ENCODE measurements around the gene AKT2.

AKT2 gene

DNA sequence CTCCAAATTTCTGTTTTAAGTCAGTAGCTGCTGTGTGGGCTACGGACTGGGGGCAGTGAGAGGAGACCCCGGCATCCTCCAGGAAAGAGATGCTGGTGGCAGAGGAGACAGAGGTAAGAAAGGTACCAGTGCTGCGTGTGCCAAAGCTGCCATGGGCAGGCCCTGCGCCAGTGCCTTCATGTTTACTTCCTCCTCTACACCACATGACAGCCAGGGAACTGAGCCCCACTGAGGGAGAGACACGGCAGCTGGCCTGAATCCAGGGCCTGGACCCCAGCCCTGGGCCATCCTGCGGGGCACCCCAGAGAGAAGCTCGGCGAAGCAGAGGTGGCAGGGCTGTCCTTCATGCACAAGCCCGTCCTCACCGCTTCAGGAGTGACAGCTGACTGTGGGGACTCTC lies 35.9 kb downstream of the AKT2 start:
- no peak for DNase-seq

DNA sequence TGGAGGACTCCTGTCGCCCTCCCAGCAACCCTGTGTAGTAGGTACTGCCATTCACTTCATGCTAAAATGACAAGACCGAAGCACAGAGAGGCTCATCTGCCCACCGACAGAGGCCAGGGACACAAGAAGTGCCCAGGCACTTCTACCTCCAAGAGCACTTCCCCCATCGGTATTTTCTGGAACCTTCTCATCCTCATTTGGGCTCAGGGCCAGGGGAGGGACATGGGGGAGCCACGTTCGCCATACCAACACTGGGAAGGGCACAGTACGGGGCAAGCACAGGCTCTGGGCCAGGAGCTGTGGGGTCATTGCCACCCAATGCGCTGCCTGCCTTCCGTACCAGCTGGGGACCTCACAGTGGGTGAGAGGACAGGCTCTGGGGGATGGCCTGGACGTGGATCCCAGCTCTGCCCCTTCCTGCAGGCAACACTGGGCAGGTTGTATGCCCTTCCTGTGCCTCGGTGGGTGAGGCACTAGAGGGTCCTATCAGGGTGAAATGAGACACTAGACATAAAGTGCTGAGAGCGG lies 37.3 kb downstream of the AKT2 start:
- DNase-seq = no peak

DNA sequence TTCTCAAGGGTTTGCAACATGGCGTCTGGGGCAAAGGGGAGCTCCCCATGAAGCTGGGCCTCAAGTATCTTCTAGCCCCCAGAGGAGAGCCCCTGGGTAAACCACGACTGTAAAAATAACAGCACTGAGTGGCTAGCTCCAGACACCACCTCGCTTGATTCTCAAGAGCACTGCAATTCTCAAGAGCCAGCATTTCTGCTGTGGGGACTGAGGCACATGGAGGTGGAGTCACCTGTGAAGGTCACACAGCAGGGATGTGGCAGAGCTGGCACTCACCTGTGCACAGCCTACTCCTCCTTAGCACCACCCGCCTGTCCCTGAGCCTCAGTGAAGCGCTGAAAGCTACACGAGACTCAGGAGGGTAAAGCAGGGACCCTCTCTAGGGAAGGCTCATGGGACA lies 38.0 kb downstream of the AKT2 start:
- DNase-seq = no peak

DNA sequence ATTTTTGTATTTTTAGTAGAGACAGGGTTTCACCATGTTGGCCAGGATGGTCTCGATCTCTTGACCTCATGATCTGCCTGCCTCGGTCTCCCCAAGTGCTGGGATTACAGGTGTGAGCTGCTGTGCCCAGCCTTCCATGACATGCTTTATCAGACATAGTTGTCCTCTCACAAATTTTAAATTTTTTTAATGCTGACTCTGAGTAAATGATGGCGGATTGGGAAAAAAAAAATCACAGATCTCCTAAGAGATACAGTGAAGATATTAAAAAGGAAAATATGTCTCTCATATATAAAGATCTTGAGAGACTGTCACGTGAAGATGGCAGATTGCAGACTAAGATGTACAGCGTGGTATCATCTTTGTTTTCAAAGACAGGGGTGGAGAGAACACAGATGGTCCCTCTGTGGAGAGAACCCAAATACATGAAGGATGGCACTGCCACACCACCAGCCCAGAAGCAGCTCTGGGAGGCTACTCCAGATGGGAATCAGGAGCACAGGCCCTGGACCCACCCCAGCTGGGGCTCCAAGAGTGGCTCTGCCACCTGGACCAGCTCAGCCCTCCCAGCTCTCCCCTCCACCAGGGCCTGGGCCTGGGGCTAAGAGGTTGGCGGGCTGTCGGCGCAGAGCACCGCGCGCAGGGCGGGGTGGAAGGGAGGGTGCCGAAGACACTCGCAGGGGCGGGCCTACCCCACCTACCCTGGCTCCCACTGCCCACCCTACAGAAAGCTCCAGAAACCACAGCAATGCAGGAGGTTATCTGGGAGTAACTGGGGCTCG lies 38.7 kb downstream of the AKT2 start:
- no peak for DNase-seq

DNA sequence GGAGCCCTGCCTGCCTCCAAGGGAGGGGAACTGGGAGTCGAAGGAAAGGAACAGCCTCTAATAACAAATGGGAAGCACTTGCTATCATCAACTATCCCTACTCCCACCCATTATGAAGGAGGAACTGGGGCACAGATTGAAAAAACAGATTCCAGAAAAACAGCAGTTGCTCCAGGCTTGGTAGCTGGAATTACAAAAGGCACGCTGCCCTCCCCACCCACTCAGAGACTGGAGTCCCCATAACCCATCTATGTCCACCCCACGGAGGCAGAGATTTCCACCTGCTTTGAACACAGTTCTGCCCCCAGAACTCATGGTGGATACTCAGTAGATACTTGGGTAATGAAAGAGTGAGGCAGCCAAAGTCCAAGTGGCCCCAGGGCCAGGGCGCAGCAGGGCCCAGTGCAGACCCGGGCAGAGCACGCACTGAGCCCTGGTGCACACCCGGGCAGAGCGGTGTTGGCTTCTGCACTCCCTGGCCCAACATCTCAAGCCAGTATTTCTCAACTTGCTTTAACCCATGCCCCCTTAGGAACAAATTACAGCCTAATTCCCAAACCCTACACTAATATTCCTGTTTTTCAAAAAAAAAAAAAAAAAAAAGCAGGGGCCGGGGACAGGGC lies 39.5 kb downstream of the AKT2 start:
- DNase-seq = no peak

DNA sequence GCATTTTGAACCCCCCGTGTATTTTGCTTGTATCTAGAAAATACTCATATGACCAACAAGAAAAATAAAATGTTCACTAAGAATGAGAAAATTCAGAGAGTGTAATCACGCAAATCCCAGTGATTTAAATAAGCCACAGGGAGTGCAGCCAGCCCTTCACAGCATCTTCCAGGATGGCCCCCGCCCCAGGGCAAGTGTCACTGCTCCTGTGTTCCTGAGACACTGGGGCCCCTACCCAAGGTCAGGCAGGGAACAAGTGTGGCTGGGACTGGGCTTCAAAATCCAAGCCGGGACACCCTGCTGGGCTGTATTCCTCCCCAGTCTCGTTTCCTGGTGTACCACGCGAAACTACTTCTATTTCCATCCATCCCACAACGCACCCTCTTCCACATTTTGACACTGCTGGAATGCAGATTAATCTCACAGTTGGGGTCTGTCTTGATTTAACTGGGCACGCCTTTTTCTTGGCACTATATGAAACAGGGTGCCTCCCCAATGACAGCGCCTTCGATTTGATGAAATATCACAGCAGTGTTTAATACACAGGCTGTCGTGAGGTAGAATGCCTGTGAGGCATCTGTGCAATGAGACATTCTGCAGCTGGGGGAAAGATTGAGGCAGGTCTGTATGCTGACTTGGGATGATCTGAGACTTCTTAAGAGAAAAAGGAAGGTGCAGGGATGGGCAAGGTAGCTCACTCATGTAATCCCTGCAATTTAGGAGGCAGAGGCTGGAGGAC lies 40.4 kb downstream of the AKT2 start:
- no peak for DNase-seq

DNA sequence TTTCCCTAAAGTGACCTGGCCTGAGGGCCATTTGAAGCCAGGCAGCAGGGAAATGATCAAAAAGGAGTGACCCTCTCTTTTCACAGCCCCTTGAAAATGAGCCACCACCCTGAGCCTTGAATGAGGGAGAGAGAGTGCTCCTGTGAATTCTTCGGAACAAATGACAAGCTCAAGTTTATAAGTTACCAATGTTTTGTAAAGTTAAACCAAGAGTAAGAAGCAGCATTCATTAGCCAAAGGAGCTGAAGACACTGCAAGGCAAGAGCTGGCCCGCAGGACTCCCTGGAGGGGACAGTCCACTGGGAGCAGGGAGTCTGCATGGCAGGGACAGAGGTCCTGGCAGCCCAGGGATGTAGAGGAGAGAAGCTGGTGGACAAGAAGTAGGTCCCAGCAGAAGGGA lies 42.0 kb downstream of the AKT2 start:
- no peak for DNase-seq

DNA sequence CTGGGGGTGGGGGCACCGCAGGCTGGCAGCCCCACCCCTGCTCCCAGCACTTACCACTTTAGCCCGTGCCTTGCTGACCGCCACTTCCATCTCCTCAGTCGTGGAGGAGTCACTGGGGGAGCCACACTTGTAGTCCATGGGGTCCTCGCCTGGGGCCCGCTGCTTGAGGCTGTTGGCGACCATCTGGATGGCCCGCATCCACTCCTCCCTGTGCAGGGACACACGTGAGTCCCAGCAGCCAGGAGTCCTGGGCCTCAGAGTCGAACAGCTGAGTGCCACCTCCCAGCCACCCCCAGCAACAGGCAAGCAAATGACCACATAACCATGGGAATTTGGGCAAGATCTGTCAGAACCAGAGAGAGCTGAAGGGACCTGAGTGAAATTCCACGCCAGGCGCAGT lies 42.7 kb downstream of the AKT2 start:
- DNase-seq = no peak

DNA sequence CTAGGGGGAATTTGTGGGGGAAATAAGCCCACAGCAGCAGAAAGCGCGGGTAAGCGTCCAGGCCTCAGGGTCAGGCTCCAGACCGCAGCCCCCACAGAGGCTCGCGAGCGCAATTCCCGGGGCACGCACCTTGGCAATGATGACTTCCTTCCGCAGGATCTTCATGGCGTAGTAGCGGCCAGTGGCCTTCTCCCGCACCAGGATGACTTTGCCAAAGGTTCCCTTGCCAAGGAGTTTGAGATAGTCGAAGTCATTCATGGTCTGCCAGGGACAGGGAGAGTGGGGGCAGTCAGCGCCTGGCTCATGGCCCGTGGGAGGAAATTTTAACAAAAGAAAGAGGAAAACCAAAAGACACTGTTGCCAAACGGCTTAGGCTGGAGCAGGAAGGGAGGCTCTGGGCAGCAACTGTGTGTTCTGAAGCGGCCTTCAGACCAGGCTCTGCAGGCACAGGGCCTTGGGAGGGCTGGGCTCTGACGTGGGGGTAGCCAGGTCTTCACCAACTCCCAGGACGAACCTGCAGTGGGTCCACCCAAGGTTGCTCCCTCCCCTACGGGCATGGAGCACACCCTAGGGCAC lies 43.2 kb downstream of the AKT2 start:
- DNase-seq = no peak

DNA sequence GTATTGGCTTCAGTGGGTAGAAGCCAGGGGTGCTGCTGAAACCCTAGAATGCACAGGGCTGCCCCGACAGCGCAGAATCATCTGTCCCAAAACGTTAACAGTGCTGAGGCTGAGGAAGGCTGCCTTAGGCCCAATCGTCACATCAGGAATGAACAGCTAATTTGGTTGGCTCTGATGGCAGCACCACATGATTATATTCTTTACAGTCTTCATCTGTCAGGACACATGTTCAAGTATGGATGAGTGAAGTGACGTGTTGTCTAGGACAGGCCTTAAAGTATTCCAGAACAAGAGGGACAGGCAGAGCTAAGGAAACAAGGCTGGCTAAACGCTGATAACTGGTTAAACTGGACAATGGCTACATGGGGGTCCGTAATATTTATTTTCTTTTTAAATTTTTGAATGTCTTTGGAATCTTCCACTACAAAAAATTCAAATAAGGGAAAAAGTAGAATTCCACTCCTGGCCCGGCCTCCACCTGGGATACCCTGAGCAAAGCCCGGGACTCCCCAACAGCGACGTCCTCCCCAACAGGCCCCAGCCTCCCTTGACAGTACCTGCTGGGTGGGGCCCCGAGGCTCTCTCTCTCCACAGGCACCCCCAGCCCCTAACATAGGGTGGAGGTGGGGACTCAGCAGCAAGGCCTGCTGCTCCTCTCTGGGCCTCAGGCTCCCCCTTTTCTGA lies 43.9 kb downstream of the AKT2 start:
- DNase-seq = no peak

DNA sequence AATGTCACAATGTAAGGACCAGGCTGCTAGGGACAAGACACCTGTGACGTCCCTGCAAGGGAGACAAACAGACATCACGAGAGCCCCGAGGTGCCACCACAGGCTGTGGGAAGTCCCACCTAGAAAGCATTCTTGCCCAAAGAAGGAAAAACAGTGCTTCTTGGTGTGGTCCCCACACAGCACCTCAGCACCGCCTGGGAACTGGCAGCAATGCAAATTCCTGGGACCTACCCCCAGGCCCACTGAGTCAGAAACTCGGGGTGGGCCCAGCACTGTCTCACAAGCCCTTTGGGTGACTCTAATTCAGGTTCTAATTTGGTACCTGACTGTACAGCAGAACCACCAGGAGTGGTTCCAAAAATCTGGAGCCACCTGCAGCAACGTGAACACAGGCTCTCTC lies 44.8 kb downstream of the AKT2 start:
- no peak for DNase-seq

DNA sequence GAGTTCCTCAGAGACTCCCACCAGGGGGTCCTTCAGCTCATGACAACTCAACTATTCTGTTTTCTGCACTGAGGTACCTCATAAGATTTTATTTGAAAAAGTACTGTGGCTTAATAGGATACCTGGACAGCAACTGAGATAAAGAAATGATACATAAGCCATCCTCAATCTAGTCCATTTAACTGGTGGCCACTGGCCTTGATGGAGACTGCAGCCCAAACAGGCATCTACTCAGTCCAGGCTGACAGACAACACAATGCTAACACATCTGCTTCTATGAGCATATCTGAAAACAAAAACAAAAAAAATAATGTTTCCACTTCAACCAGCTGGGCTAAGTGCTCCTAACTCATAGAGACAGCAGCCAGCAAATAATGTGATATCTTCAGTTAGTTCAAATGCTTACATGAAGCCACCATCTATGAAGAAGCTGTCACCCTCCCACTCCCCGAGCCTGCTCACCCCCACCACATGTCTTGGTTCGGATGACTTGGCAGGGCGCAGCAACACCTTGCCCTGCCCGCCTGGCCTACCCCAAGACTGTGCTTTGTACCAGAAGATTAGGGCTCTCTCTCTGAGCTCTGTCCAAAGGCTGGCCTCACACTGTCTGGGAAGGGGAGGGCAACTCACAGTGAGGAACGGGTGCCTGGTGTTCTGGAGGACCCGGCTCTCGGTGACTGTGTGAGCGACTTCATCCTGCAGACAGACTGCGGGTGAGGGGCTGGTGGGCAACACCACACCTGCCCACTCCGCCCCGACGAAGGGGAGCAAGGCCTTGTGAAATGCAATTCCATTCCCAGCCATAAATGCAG lies 45.5 kb downstream of the AKT2 start:
- DNase-seq = no peak

DNA sequence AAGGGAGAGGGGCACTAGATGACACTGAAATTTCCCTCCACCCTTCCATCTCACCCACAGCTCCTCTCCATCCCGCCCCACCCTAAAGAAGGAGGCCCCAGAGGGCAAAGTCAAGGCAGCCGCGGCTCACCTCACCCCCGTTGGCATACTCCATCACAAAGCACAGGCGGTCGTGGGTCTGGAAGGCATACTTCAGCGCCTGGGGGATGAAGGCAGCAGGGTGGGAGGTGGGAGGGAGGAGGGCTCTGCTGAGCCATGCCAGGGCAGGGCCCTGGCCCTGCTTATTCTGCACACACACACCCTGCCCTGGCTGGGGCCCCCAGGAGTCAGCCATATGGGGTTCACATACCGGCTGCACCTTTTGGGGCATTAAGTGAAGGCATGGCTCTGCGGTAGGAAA lies 46.4 kb downstream of the AKT2 start:
- DNase-seq = no peak

DNA sequence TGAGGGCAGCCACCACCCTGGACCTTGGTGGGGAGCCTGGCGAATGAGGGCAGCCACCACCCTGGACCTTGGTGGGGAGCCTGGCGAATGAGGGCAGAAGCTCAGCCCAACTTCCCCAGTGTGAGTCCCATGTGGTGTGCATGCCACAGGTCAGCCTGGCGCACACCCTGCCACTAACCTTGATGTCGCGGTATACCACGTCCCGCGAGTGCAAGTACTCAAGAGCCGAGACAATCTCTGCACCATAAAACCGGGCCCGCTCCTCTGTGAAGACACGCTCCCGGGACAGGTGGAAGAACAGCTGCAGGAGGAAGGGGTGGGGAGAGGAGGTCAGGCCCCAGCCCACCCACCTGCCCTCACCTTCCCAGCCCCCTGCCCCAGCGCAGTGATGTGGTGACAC lies 47.4 kb downstream of the AKT2 start:
- no peak for DNase-seq

DNA sequence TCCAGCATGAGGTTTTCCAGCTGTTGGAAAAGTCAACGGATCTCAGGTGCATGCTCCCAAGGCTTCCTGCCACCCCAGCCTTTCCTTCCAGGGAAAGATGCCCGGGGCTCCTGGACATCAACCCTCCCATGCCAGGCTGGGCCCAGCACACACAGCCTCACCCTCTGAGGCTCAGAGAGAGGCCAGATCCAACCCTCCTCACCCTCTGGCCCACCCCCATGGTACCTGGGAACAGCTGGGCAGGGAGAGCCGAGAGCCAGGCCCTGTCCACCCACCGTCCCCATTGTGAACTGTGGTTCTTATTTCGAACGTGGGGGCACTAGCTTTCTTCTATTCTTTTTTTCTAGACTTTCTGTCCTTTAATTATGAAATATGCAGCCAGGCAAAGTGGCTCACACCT lies 48.8 kb downstream of the AKT2 start:
- no peak for DNase-seq

DNA sequence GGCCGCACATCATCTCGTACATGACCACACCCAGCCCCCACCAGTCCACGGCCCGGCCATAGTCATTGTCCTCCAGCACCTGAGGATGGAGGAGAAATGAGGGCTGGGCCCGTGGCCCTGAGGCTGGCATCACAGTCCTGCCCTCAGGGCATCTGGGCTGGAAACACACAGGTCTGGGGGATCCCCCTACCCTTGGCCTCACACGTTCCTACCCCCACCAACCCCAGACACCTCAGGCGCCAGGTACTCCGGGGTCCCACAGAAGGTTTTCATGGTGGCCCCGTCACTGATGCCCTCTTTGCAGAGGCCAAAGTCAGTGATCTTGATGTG lies 49.2 kb downstream of the AKT2 start:
- DNase-seq = no peak

DNA sequence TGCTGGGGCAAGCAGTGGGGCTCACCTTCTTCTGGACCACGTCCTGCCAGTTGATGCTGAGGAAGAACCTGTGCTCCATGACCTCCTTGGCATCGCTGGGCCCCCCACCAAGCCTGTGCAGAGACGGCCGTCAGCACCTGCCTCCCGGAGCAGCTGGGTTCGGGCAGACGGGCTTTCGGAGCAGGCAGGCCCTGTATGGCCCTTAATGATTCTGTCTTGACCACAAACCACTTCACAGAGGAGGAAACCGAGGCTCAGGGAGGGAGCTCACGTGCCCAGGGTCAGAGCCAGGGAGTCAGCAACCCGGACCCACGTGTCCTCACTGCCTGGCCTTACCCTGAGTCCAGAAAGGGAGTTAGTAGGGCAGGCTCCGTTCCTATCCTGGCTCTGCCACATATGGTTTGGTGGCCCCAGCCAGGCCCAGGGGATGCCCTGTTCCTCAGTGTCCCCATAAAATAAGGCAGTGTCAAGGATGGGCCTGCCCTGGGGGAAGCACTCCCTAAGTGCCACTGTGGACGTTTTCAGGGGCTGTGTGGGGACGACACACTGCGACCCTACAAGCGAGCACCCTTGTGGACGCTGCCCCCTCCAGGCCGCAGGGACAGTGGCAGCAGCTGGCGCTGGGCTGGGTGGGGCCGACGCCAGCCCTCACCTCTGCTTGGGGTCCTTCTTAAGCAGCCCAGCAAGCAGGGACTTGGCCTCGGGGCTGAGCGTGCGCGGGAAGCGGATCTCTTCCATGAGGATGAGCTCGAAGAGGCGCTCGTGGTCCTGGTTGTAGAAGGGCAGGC lies 49.7 kb downstream of the AKT2 start:
- DNase-seq = no peak

DNA sequence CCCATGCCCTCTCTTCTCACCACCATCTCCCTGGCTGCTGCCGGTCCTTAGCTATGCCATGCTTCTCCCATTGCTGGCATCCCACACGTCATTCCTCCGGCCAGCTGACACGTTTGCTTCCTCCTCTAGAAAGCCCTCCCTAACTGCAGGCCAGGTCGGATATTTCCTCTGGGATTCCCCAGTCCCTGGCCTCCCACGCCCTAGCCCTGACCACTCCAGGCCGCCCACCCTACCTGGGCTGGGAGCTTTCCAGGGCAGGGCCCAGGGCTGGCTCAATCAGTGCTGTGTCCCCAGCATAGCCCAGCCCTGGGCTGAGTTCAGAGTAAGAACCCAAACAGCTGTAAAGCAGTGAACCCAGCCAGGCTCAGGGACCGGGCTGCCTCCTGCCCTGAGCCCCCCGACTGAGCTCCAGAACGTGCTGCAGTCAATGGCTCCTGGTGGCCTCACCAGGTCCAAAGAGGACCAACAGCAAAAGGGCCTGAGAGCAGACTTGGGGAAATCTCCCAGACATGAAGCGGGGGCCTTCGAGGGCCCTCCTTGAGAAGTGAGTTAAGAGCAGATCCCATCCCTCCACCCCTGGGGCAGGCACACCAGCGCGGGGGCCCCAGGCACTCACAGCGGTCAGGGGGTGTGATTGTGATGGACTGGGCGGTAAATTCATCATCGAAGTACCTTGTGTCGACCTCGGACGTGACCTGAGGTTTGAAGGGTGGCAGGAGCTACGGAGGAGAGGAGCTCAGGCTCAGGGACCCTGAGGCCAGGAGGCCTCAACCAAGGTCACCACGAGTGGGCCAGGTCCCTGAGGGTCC lies 50.5 kb downstream of the AKT2 start:
- no peak for DNase-seq

DNA sequence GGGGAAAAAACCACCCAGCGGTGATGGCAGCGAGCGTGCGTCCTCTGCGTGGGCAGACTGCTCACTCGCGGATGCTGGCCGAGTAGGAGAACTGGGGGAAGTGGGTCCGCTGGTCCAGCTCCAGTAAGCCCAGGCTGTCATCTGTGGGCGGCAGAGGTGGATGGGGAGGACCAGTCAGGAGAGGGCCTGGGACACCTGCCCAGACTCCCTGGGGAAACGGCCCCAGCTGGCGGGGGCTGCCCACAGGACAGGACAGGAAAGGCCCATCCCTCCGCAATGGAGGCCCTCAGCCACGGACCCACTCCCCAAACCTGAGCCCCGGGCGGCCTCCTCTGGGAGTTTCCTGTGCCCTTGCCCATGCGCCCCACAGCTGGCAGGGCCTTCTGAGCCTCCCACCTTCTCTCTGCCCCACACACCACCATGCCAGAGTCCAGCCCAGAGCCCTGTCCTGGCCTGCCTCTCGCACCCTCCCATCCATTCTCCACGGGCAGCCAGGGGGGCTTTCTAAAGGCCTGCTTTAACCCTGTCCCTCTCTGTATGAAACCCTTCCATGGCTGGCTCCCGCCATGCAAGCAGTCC lies 51.2 kb downstream of the AKT2 start:
- no peak for DNase-seq

Data from hematopoietic multipotent progenitor cell treated with erythropoietin and hydrocortisone succinate and interleukin-3 and kit ligand, for 8 days (in vitro differentiated cells).